Measurements from ENCODE around the gene ARHGAP24. TPM values are rescaled to one million over a fixed set of nuclear protein-coding genes. Genes with fewer than 3 reads are reported as not detected.

ARHGAP24 gene
- total and polyA plus RNA-seq, 12 donors, result 6.7 to 35.5 (median 23.9) TPM

DNA sequence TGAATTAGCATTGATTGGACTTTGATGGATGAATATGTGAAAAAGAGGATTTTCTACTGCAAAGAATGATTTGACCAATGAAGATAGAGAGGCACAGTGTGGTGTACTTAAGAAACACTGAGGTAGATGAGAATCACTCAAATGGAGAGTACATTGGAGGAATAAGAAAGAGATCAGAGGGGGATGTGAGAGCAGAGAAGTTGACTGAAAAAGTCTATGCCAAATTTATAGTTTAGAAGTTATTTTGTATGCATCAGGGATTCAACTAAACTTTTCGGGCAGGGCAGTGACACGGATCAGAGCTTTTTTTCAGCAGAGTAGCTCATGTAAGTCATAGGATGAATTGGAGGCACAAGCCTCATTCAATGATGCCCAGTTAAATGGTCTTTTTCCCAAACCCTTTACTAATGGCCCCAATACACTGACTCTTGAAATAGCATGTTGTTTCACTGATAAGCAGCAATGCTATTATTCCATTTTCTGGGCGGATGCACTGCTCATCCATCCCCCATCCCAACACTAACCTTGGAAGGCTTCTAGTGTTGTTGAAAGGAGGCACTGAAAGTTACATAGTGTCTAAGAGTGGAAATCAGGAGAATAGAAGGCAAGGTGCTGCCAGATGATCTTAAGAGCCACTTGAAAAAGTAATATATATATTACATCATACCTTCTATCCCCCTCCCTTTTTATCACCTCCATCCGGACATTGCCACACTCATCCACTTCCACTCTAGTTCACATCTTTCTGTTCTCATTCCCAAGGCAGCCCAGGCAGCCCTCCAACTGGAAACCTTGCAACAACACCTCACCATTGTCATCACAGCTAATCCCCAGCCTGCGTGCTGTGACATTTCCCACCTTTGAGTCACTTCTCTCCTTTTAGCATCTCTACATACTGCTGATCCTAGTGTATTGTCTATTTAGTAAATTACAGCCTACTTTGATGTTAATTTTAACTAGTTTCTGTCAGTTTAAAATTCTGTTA is 46.1 kb downstream of the ARHGAP24 start:
- Histone ChIP-seq H3K27ac (peak overlapping the region in 1 of 10 donors; percentile 11), H3K36me3 (no peaks in the 10 kb centered on the region), H3K4me1 (peaks cover 0 to 38% (median 15%) of the 10 kb centered on the region in 9 donors), H3K9me3 (no peaks in the 10 kb centered on the region), H3K4me3 (no peak overlapping the region), H3K27me3 (no peaks in the 10 kb centered on the region)
- TF ChIP-seq, protein P1, sequence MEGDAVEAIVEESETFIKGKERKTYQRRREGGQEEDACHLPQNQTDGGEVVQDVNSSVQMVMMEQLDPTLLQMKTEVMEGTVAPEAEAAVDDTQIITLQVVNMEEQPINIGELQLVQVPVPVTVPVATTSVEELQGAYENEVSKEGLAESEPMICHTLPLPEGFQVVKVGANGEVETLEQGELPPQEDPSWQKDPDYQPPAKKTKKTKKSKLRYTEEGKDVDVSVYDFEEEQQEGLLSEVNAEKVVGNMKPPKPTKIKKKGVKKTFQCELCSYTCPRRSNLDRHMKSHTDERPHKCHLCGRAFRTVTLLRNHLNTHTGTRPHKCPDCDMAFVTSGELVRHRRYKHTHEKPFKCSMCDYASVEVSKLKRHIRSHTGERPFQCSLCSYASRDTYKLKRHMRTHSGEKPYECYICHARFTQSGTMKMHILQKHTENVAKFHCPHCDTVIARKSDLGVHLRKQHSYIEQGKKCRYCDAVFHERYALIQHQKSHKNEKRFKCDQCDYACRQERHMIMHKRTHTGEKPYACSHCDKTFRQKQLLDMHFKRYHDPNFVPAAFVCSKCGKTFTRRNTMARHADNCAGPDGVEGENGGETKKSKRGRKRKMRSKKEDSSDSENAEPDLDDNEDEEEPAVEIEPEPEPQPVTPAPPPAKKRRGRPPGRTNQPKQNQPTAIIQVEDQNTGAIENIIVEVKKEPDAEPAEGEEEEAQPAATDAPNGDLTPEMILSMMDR (IDR thresholded peaks at IDR 0.05), result no peak
- peak; percentile 29 to 97 (median 82) for ATAC-seq
- intact Hi-C loops (cut with DNase I), result no loop called here
- WGBS, 2 donors, result 61 to 72% methylated on average over 5 of the region's 5 CpGs
- DNase-seq, result peak; percentile 29 to 40

DNA sequence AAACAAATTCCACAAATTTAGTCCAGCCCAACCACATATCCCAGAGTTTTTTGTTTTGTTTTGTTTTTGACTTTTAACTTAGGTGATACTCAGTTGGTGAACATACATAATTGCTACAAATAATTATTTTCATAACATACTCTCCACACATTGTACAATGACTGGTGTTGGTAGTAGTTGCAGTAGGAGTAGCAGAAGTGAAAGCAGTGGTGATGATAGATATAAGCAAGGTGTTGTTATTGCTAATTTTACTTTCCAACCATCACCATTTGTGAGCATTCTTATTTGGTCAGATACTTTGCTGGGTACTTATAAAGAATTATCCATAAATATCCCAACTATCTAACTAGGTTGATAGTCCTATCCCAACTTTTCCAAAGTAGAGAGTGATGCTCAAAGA is 47.3 kb downstream of the ARHGAP24 start:
- peaks cover 0 to 32% (median 8%) of the 10 kb centered on the region in 9 donors for H3K4me1 ChIP-seq
- H3K4me3 ChIP-seq, result no peak overlapping the region
- TF ChIP-seq, protein P1 (IDR thresholded peaks at IDR 0.05), result no peak
- H3K27ac ChIP-seq, result peak overlapping the region in 1 of 10 donors; percentile 17
- no peaks in the 10 kb centered on the region for H3K36me3 ChIP-seq
- no peaks in the 10 kb centered on the region for H3K9me3 ChIP-seq
- DNase-seq (no peak), ATAC-seq (no peak)
- intact Hi-C loops (cut with DNase I), result no loop called here
- no peaks in the 10 kb centered on the region for H3K27me3 ChIP-seq

- peak overlapping the region in 3 of 10 donors; percentile 2 to 23 (median 17) for H3K27ac ChIP-seq
- H3K4me3 ChIP-seq, result no peak overlapping the region
- peak in 2 of 8 donors; percentile 36 to 42 for ATAC-seq
- intact Hi-C loops (cut with DNase I), result no loop called here
- H3K27me3 ChIP-seq, result no peaks in the 10 kb centered on the region
- DNase-seq, result no peak
- H3K4me1 ChIP-seq, result peaks cover 0 to 28% (median 8%) of the 10 kb centered on the region in 9 donors
- TF ChIP-seq, protein P1 (IDR thresholded peaks at IDR 0.05), result no peak
- H3K36me3 ChIP-seq, result no peaks in the 10 kb centered on the region
- 45 to 64% methylated on average over 3 of the region's 3 CpGs for WGBS, 2 donors
- H3K9me3 ChIP-seq, result no peaks in the 10 kb centered on the region
Measured at GRCh38 chr4:85522836-85523235, 47.9 kb downstream of the ARHGAP24 start.

GRCh38 chr4:85527815-85528214 is 52.9 kb downstream of the ARHGAP24 start:
- Histone ChIP-seq H3K4me1 (peaks cover 0 to 10% (median 2%) of the 10 kb centered on the region in 9 donors), H3K27me3 (no peaks in the 10 kb centered on the region), H3K9me3 (no peaks in the 10 kb centered on the region), H3K36me3 (no peaks in the 10 kb centered on the region), H3K27ac (no peak overlapping the region), H3K4me3 (no peak overlapping the region)
- WGBS, 2 donors, result 48 to 52% methylated on average over 2 of the region's 2 CpGs
- TF ChIP-seq, protein P1 (IDR thresholded peaks at IDR 0.05), result no peak
- ATAC-seq (no peak), DNase-seq (no peak)
- intact Hi-C loops (cut with DNase I), result no loop called here
